Chondrocyte (in vitro differentiated cells): ENCODE data around the gene KIRREL3. TPM values are rescaled to one million over a fixed set of nuclear protein-coding genes. Genes with fewer than 3 reads are reported as not detected.

Experiments
- DNase-seq: peaks from one replicate; pipeline ENCODE4 v3.0.0; 2021; ENCODE audit warnings: mixed read lengths, low spot score
- H3K27ac Mint-ChIP-seq: one replicate; pipeline ENCODE4 v1.8.0; 2021; ENCODE audit warnings: mild to moderate bottlenecking, moderate library complexity, mixed read lengths; ENCODE audit not compliant: unreplicated experiment
- H3K27me3 Mint-ChIP-seq: 2 replicates; pipeline ENCODE4 v1.8.0; 2021; ENCODE audit warnings: low read depth, mixed read lengths
- H3K36me3 Mint-ChIP-seq: 2 replicates; pipeline ENCODE4 v1.8.0; 2021; ENCODE audit warnings: low read depth, mixed read lengths
- H3K4me1 Mint-ChIP-seq: 2 replicates; pipeline ENCODE4 v1.8.0; 2021; ENCODE audit warnings: low read depth, mild to moderate bottlenecking, mixed read lengths
- H3K4me3 Mint-ChIP-seq: one replicate; pipeline ENCODE4 v1.8.0; 2021; ENCODE audit warnings: mild to moderate bottlenecking, moderate library complexity, mixed read lengths; ENCODE audit not compliant: unreplicated experiment
- H3K9me3 Mint-ChIP-seq: 2 replicates; pipeline ENCODE4 v1.8.0; 2021; ENCODE audit warnings: low read depth, mixed read lengths
- CTCF ChIP-seq: fragments of 200-600 bp; sonication (generic); IDR thresholded peaks from 2 replicates; pipeline ENCODE4 v1.5.0; 2021; ENCODE audit warnings: antibody characterized with exemption, mild to moderate bottlenecking, moderate library complexity
- total RNA-seq: library from RNA; stranded (reverse); gene quantifications from 3 replicates; pipeline ENCODE4 v1.2.1, GENCODE V29; 2021

Gene KIRREL3
- total RNA-seq, 1 donor from 2014 or later = 1.2 TPM

- TF ChIP-seq CTCF = no peak
- Mint-ChIP-seq H3K9me3 (peaks cover 3% of the 10 kb centered on the region), H3K4me3 (no peak overlapping the region), H3K27me3 (peaks cover 1% of the 10 kb centered on the region), H3K36me3 (no peaks in the 10 kb centered on the region), H3K4me1 (peaks cover 5% of the 10 kb centered on the region), H3K27ac (no peak overlapping the region)
- no peak for DNase-seq
Observed at GRCh38 chr11:126460417-126461095, 540.0 kb downstream of the KIRREL3 start.

- no peak overlapping the region for H3K27ac Mint-ChIP-seq
- H3K36me3 Mint-ChIP-seq = no peaks in the 10 kb centered on the region
- H3K27me3 Mint-ChIP-seq = peaks cover 4% of the 10 kb centered on the region
- DNase-seq = no peak
- peaks cover 3% of the 10 kb centered on the region for H3K9me3 Mint-ChIP-seq
- H3K4me3 Mint-ChIP-seq = no peak overlapping the region
- no peak for TF ChIP-seq CTCF
- H3K4me1 Mint-ChIP-seq = peaks cover 4% of the 10 kb centered on the region
Observed at GRCh38 chr11:126459691-126460281, 540.8 kb downstream of the KIRREL3 start.

- Mint-ChIP-seq H3K4me1 (peaks cover 4% of the 10 kb centered on the region), H3K9me3 (no peaks in the 10 kb centered on the region), H3K36me3 (no peaks in the 10 kb centered on the region)
Observed at GRCh38 chr11:126457817-126458216, 542.8 kb downstream of the KIRREL3 start.

GRCh38 chr11:126456783-126457542 lies 543.6 kb downstream of the KIRREL3 start:
- Mint-ChIP-seq H3K27me3 (peaks cover 4% of the 10 kb centered on the region), H3K4me1 (peaks cover 4% of the 10 kb centered on the region), H3K36me3 (no peaks in the 10 kb centered on the region), H3K9me3 (no peaks in the 10 kb centered on the region), H3K27ac (no peak overlapping the region), H3K4me3 (no peak overlapping the region)
- no peak for TF ChIP-seq CTCF
- no peak for DNase-seq

More at GRCh38 chr11:126457817-126458216, 542.8 kb downstream of the KIRREL3 start:
- Mint-ChIP-seq H3K27me3 (peaks cover 4% of the 10 kb centered on the region), H3K4me3 (no peak overlapping the region), H3K27ac (no peak overlapping the region)
- no peak for TF ChIP-seq CTCF
- DNase-seq = no peak

- no peak overlapping the region for H3K4me3 Mint-ChIP-seq
- no peaks in the 10 kb centered on the region for H3K9me3 Mint-ChIP-seq
- TF ChIP-seq CTCF = no peak
- H3K27me3 Mint-ChIP-seq = peaks cover 5% of the 10 kb centered on the region
- peaks cover 4% of the 10 kb centered on the region for H3K4me1 Mint-ChIP-seq
- H3K27ac Mint-ChIP-seq = no peak overlapping the region
- H3K36me3 Mint-ChIP-seq = no peaks in the 10 kb centered on the region
- DNase-seq = no peak
Observed at GRCh38 chr11:126456089-126456488, 544.5 kb downstream of the KIRREL3 start.
